SJCRH30 (cell line): ENCODE results near the gene MYRF. TPM values are rescaled to one million over a fixed set of nuclear protein-coding genes. Genes with fewer than 3 reads are reported as not detected.

Experiments
- DNase-seq, 2 experiments: peaks; one replicate each; pipeline ENCODE4 v3.0.0-alpha.2; 2015 to 2020
- H3K27ac ChIP-seq: fragments of 250-450 bp; sonication (Bioruptor Pico); 2 replicates; pipeline ENCODE4 v1.5.1; 2020; ENCODE audit warnings: mild to moderate bottlenecking, moderate library complexity
- H3K27me3 ChIP-seq: fragments of 250-450 bp; sonication (Bioruptor Pico); 2 replicates; pipeline ENCODE4 v1.5.1; 2020; ENCODE audit warnings: mild to moderate bottlenecking, moderate library complexity
- H3K36me3 ChIP-seq: fragments of 250-450 bp; sonication (Bioruptor Pico); 2 replicates; pipeline ENCODE4 v1.5.1; 2020; ENCODE audit warnings: mild to moderate bottlenecking, moderate library complexity
- H3K4me1 ChIP-seq: fragments of 250-450 bp; sonication (Bioruptor Pico); 2 replicates; pipeline ENCODE4 v1.5.1; 2020; ENCODE audit warnings: mild to moderate bottlenecking, moderate library complexity
- H3K4me3 ChIP-seq: fragments of 250-450 bp; sonication (Bioruptor Pico); 2 replicates; pipeline ENCODE4 v1.5.1; 2020; ENCODE audit warnings: mild to moderate bottlenecking, moderate library complexity
- H3K9me3 ChIP-seq: fragments of 250-450 bp; sonication (Bioruptor Pico); replicated peaks from 2 replicates; pipeline ENCODE4 v1.5.1; 2020; ENCODE audit warnings: mild to moderate bottlenecking, moderate library complexity
- total RNA-seq: library from RNA; depleted of rRNA; stranded (reverse); fragments of >200 nt; shearing (Covaris generic); gene quantifications from 2 replicates; pipeline ENCODE4 v1.2.3, GENCODE V29; 2014

MYRF gene
- total RNA-seq, 1 experiment from 2014 or later = 0.02 TPM

DNA sequence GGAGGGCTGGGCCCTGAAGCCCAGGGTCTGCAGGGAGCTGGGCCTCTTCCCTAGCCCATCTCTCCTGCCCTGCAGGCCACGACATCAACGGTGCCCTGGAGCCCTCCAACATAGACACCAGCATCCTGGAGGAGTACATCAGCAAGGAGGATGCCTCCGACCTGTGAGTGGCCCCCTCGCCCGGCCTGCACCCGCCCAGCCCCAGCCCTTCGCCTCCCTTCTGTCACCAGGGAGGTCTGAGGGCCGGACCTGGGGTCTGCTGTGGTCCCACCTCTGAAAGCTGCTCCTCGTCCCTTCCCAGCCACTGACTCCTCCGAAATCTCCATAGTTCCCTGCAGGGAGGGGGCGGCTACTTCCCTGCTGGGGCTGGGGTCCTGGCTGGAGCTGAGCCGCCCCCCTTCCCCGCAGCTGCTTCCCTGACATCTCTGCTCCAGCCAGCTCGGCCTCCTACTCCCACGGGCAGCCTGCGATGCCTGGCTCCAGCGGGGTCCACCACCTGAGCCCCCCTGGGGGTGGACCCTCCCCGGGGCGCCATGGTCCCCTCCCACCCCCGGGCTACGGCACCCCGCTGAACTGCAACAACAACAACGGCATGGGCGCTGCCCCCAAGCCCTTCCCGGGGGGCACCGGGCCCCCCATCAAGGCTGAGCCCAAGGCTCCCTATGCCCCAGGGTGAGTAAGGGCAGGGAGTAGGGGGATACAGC lies 13.3 kb downstream of the MYRF start:
- H3K36me3 ChIP-seq = no peaks in the 10 kb centered on the region
- peaks cover 20% of the 10 kb centered on the region; the same call in 1 of the 2 replicates for H3K4me1 ChIP-seq
- H3K27me3 ChIP-seq = peaks cover 13% of the 10 kb centered on the region; the same call in 1 of the 2 replicates
- no peak overlapping the region for H3K27ac ChIP-seq
- H3K4me3 ChIP-seq = no peak overlapping the region
- DNase-seq = no peak
- no peaks in the 10 kb centered on the region for H3K9me3 ChIP-seq

- peaks cover 13% of the 10 kb centered on the region; the same call in 1 of the 2 replicates for H3K27me3 ChIP-seq
- peaks cover 20% of the 10 kb centered on the region; the same call in 1 of the 2 replicates for H3K4me1 ChIP-seq
- H3K9me3 ChIP-seq = no peaks in the 10 kb centered on the region
- H3K36me3 ChIP-seq = no peaks in the 10 kb centered on the region
- no peak overlapping the region for H3K4me3 ChIP-seq
- no peak for DNase-seq
- H3K27ac ChIP-seq = no peak overlapping the region
Observed at GRCh38 chr11:61766353-61766841, 14.0 kb downstream of the MYRF start.

DNA sequence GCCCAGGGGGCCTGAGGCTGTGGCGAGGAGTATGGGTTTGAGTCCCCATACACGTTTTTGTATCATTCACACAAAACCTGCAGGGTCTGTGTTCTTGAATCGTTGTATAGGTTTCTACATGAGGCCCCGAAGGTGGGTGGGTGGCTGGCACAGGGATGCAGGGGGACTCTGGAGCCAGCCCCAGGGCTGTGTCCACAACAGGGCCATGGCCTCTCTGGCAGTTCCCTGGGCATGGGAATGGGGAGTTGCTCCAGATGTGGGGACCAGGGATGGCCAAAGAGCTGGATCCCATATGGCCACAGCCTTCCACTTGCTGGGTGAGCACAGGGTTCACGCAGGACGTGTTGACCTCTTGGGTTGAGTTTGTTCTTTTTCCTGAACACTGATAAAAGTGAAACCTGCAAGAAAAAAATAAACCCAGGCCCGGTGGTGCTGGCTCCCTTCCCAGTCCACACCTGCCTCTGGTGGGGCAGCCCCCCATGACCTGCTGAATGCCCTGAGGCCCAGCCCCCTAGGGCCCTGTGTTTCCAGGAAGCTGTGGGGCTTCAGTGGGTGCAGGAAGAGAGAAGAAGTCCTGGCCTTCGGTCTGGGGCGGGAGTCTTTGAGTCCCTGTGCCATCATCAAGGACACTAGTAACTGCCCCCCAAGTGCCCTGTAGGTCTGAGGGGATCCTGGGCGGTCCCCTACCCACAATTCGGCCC lies 16.1 kb downstream of the MYRF start:
- H3K36me3 ChIP-seq = no peaks in the 10 kb centered on the region
- H3K27ac ChIP-seq = no peak overlapping the region
- DNase-seq = no peak
- no peaks in the 10 kb centered on the region for H3K9me3 ChIP-seq
- H3K4me1 ChIP-seq = peaks cover 24% of the 10 kb centered on the region; the same call in 1 of the 2 replicates
- no peaks in the 10 kb centered on the region for H3K27me3 ChIP-seq
- H3K4me3 ChIP-seq = no peak overlapping the region

GRCh38 chr11:61769169-61769920 lies 16.9 kb downstream of the MYRF start:
- Histone ChIP-seq H3K27me3 (no peaks in the 10 kb centered on the region), H3K4me3 (no peak overlapping the region), H3K27ac (no peak overlapping the region), H3K9me3 (no peaks in the 10 kb centered on the region), H3K4me1 (peaks cover 24% of the 10 kb centered on the region; the same call in 1 of the 2 replicates), H3K36me3 (no peaks in the 10 kb centered on the region)
- no peak for DNase-seq

DNA sequence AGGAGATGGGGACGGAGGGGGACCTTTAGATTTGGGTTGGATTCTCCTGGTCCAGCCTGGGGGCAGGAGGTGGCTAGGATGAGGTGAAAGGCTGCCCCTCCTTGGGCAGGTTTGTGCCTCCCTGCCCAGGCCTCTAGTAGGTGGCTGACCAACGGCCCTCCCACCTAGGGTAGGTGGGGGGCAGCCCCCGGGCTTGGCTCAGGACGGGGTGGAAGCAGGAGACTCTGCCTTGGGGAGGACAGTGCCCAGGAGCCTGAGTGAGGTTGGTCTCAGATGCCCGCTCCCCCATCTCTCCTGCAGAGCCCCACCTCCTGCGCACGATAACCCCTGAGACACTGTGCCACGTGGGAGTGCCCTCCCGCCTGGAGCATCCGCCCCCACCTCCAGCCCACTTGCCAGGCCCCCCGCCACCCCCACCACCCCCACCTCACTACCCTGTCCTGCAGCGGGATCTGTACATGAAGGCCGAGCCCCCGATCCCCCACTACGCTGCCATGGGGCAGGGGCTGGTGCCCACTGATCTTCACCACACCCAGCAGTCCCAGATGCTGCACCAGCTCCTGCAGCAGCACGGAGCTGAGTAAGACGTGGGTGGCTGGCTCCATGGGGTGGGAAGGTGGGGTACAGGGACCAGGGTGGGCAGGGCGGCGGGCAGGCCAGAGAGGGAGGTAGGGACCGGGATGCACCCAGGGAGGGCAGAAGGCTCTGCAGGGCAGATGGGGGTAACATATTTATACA lies 17.7 kb downstream of the MYRF start:
- no peak overlapping the region for H3K27ac ChIP-seq
- H3K9me3 ChIP-seq = no peaks in the 10 kb centered on the region

DNA sequence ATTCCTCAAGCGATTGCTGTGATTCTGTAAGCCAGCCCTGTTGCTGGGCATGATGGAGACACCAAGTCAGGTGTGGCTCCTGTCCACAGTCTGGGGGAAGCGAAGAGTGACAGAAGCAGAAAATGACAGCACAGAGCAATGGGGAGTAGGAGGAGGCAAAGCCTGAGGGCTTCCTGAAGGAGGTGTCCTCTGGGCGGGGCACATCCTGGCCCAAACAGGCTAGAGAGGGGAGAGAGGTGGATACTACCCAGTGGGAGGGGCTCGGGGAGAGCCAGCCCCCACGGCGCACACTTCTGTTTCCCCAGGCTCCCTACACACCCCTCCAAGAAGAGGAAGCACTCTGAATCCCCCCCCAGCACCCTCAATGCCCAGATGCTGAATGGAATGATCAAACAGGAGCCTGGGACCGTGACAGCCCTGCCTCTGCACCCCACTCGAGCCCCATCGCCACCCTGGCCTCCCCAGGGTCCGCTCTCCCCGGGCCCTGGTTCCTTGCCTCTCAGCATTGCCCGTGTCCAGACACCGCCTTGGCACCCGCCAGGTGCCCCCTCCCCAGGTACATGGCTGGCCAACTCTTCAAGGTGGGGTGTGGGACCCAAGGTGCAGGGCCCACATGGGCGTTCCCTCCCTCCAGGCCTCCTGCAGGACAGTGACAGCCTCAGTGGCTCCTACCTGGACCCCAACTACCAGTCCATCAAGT lies 18.9 kb downstream of the MYRF start:
- no peaks in the 10 kb centered on the region for H3K9me3 ChIP-seq
- DNase-seq = no peak
- H3K27ac ChIP-seq = no peak overlapping the region
- H3K36me3 ChIP-seq = no peaks in the 10 kb centered on the region
- no peak overlapping the region for H3K4me3 ChIP-seq
- H3K27me3 ChIP-seq = no peaks in the 10 kb centered on the region
- H3K4me1 ChIP-seq = peaks cover 19% of the 10 kb centered on the region; the same call in 1 of the 2 replicates

More for the DNA sequence above, 17.7 kb downstream of the MYRF start:
- Histone ChIP-seq H3K4me1 (peaks cover 24% of the 10 kb centered on the region; the same call in 1 of the 2 replicates), H3K36me3 (no peaks in the 10 kb centered on the region), H3K27me3 (no peaks in the 10 kb centered on the region), H3K4me3 (no peak overlapping the region)
- DNase-seq = no peak

DNA sequence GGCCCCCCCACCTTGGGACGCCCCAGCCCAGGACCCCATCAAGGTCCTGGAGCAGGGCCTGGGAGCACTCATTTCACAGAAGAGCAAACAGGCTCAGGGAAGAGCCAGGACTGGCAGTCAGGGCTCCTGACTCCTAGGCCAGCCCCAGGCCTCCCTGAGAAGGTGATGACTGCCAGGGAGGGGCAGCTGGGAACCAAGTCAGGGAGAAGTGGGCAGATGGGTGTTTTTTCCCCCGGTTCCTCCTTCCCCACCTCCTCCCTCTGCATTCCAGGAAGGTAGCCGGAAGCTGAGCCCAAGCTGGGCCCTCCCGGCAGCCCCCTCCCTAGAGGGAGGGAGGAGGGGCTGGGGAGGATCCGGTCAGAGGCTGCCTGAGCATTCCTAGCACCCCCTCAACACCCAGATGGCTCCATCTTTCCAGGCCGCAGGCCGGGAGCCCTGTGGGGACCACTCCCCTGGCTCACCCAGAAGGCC lies 19.6 kb downstream of the MYRF start:
- Histone ChIP-seq H3K27me3 (no peaks in the 10 kb centered on the region), H3K4me3 (no peak overlapping the region), H3K36me3 (no peaks in the 10 kb centered on the region), H3K27ac (no peak overlapping the region), H3K9me3 (no peaks in the 10 kb centered on the region), H3K4me1 (peaks cover 13% of the 10 kb centered on the region; the same call in 1 of the 2 replicates)
- no peak for DNase-seq

- no peak overlapping the region for H3K27ac ChIP-seq
Observed at GRCh38 chr11:61773356-61773755, 20.9 kb downstream of the MYRF start.

GRCh38 chr11:61773809-61774208 lies 21.4 kb downstream of the MYRF start:
- H3K27me3 ChIP-seq = no peaks in the 10 kb centered on the region
- H3K36me3 ChIP-seq = no peaks in the 10 kb centered on the region
- no peak for DNase-seq
- peaks cover 13% of the 10 kb centered on the region; the same call in 1 of the 2 replicates for H3K4me1 ChIP-seq
- no peak overlapping the region for H3K27ac ChIP-seq
- H3K9me3 ChIP-seq = no peaks in the 10 kb centered on the region
- H3K4me3 ChIP-seq = no peak overlapping the region

More at GRCh38 chr11:61773356-61773755, 20.9 kb downstream of the MYRF start:
- Histone ChIP-seq H3K4me1 (peaks cover 13% of the 10 kb centered on the region; the same call in 1 of the 2 replicates), H3K4me3 (no peak overlapping the region), H3K36me3 (no peaks in the 10 kb centered on the region), H3K9me3 (no peaks in the 10 kb centered on the region), H3K27me3 (no peaks in the 10 kb centered on the region)
- DNase-seq = no peak

DNA sequence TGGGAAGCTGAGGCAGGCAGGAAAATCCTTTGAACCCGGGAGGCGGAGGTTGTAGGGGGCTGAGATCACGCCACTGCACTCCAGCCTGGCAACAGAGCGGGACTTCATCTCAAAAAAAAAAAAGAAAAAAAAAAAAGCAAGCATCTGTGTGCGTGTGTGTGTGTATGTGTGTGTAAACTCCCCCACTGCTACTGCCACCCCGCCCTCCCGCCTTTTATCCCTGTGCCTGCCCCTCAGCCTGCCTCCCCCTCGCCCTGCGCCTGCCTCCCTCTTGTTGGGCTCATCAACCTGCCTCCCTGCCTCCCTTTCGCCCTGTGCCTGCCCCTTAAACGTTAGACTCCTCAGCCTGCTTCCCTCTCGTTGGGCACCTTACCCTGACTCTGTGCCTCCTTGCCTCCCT lies 22.0 kb downstream of the MYRF start:
- no peak overlapping the region for H3K4me3 ChIP-seq
- H3K4me1 ChIP-seq = peaks cover 9% of the 10 kb centered on the region; the same call in 1 of the 2 replicates
- H3K9me3 ChIP-seq = no peaks in the 10 kb centered on the region
- no peak for DNase-seq
- no peaks in the 10 kb centered on the region for H3K27me3 ChIP-seq
- H3K36me3 ChIP-seq = no peaks in the 10 kb centered on the region
- H3K27ac ChIP-seq = no peak overlapping the region

DNA sequence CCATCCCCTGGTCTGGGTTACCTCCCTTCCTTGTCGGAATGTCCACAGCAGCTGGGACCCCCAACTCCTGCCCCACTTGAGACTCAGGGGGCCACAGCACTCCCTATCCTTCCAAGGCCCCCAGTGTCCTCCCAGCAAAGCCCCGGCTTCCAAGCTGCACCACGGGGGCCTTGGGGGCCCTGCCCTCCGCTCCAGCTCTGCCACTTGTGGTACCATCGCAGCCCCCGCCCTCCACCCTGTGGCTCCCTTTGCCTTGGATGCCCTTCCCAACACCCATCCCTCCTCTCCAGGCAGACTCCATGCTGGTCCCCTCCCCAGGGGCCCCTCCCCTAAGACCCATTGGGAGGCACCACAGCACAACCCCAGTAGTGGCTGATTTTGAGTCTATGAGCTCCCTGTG lies 22.7 kb downstream of the MYRF start:
- DNase-seq = no peak
- H3K4me1 ChIP-seq = peaks cover 3% of the 10 kb centered on the region; the same call in 1 of the 2 replicates
- H3K9me3 ChIP-seq = no peaks in the 10 kb centered on the region
- no peak overlapping the region for H3K27ac ChIP-seq
- H3K4me3 ChIP-seq = no peak overlapping the region
- H3K36me3 ChIP-seq = no peaks in the 10 kb centered on the region
- H3K27me3 ChIP-seq = no peaks in the 10 kb centered on the region

GRCh38 chr11:61775606-61776554 lies 23.4 kb downstream of the MYRF start:
- DNase-seq = no peak
- no peak overlapping the region for H3K4me3 ChIP-seq
- no peaks in the 10 kb centered on the region for H3K9me3 ChIP-seq
- no peaks in the 10 kb centered on the region for H3K36me3 ChIP-seq
- peaks cover 3% of the 10 kb centered on the region; the same call in 1 of the 2 replicates for H3K4me1 ChIP-seq
- H3K27me3 ChIP-seq = no peaks in the 10 kb centered on the region
- H3K27ac ChIP-seq = no peak overlapping the region
